ENCODE data around the gene MRPL22.

DNA sequence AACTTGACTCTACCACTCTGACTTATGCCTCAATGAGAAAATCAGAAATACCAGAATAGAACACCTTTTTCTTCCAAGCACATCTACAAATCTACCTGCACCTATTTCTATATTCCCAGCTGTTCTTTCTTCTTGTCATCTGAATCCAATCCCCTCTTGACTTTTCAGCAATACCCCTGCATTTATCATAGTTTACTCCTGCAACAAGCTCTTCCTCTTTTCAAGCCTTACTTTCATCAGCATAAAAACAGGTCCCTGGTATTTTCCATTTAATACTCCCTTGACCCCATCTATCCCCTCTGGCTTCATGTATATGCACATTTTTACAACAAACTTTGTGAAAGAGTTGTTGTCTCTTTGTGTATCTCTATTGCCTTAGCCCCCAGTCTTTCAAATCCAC is 6.0 kb upstream of the MRPL22 start:
- TF ChIP-seq SUZ12 (IDR thresholded peaks at IDR 0.05) (no peak), TARDBP (IDR thresholded peaks at IDR 0.05) (no peak), ZNF384 (IDR thresholded peaks at IDR 0.05) (no peak), ELF4 (IDR thresholded peaks at IDR 0.05) (no peak), HDGF (IDR thresholded peaks at IDR 0.05; ENCODE audit: borderline replicate concordance) (no peak)

Data from HEK293T (cell line).